GM18498 (cell line): ENCODE measurements around the gene AP4M1.

Source experiments
- ATAC-seq: cut with Tn5 transposase; IDR thresholded peaks from one replicate; pipeline ENCODE4 v1.9.1; 2021; ENCODE audit warnings: mild to moderate bottlenecking, moderate library complexity; ENCODE audit not compliant: unreplicated experiment

The AP4M1 gene

GRCh38 chr7:100085515-100085914 lies 15.9 kb upstream of the AP4M1 start:
- ATAC-seq: no peak

- no peak for ATAC-seq
Observed at GRCh38 chr7:100087055-100087750, 14.2 kb upstream of the AP4M1 start.

GRCh38 chr7:100088095-100088620 lies 13.3 kb upstream of the AP4M1 start:
- ATAC-seq: peak; percentile 6

- ATAC-seq: peak; percentile 59
Observed at GRCh38 chr7:100088621-100089457, 12.6 kb upstream of the AP4M1 start, which contains the start of gene COPS6. COPS6 (plus strand) TSS chr7:100088969; CDS start chr7:100088991, 22 bp downstream.

GRCh38 chr7:100089458-100090196 lies 11.8 kb upstream of the AP4M1 start:
- no peak for ATAC-seq

GRCh38 chr7:100090527-100091410 lies 10.7 kb upstream of the AP4M1 start:
- no peak for ATAC-seq

GRCh38 chr7:100091411-100092181 lies 9.8 kb upstream of the AP4M1 start:
- ATAC-seq: no peak

GRCh38 chr7:100093054-100093453 lies 8.4 kb upstream of the AP4M1 start:
- ATAC-seq: no peak

GRCh38 chr7:100093498-100093897 lies 7.9 kb upstream of the AP4M1 start:
- no peak for ATAC-seq

- no peak for ATAC-seq
Observed at GRCh38 chr7:100093925-100094486, 7.4 kb upstream of the AP4M1 start.

- no peak for ATAC-seq
Observed at GRCh38 chr7:100095289-100095688, 6.2 kb upstream of the AP4M1 start.

- no peak for ATAC-seq
Observed at GRCh38 chr7:100095704-100096103, 5.7 kb upstream of the AP4M1 start.

- ATAC-seq: no peak
Observed at GRCh38 chr7:100098913-100099312, 2.5 kb upstream of the AP4M1 start.

GRCh38 chr7:100099452-100099851 lies 2.0 kb upstream of the AP4M1 start:
- ATAC-seq: no peak

GRCh38 chr7:100100420-100101015 lies 925 bp upstream of the AP4M1 start:
- ATAC-seq: peak; percentile 69

- no peak for ATAC-seq
Observed at GRCh38 chr7:100102950-100103840, 1.8 kb downstream of the AP4M1 start.

GRCh38 chr7:100105534-100105933 lies 4.1 kb downstream of the AP4M1 start:
- ATAC-seq: no peak

- no peak for ATAC-seq
Observed at GRCh38 chr7:100106633-100107032, 5.2 kb downstream of the AP4M1 start.
